Small intestine (tissue), 7 donors: Measurements from ENCODE around the gene XCL1. TPM values are rescaled to one million over a fixed set of nuclear protein-coding genes. Genes with fewer than 3 reads are reported as not detected.

Experiments
- DNase-seq, 2 donors: peaks; one replicate each; pipeline versions ENCODE4 v3.0.0 to v3.0.0-alpha.2; 2013
- FAIRE-seq: peaks from 2 replicates; lab custom pipeline; 2012; peaks lifted over from hg19 to GRCh38; lab: Jason Lieb, UNC
- H3K27ac ChIP-seq, 3 donors: one replicate each; pipeline ENCODE4 v1.5.1; 2013; ENCODE audit warnings: low read length in 2 of 3, mild to moderate bottlenecking in 2 of 3, control low read depth in 1 of 3, inconsistent platforms in 1 of 3, low read depth in 1 of 3, moderate library complexity in 1 of 3
- H3K27me3 ChIP-seq, 3 donors: one replicate each; pipeline ENCODE4 v1.6.1; 2013; ENCODE audit warnings: low read length in 3 of 3, inconsistent platforms in 1 of 3; ENCODE audit not compliant: control insufficient read depth in 3 of 3, insufficient read depth in 3 of 3
- H3K36me3 ChIP-seq, 3 donors: one replicate each; pipeline ENCODE4 v1.6.1; 2013; ENCODE audit warnings: low read length in 3 of 3, inconsistent platforms in 1 of 3, low read depth in 1 of 3, mild to moderate bottlenecking in 1 of 3, moderate library complexity in 1 of 3; ENCODE audit not compliant: control insufficient read depth in 3 of 3, insufficient read depth in 2 of 3
- H3K4me1 ChIP-seq, 3 donors: one replicate each; pipeline ENCODE4 v1.6.1; 2013; ENCODE audit warnings: low read length in 2 of 3, inconsistent platforms in 1 of 3, low read depth in 1 of 3, mild to moderate bottlenecking in 1 of 3, moderate library complexity in 1 of 3; ENCODE audit not compliant: control insufficient read depth in 3 of 3, insufficient read depth in 2 of 3
- H3K4me3 ChIP-seq, 3 donors: one replicate each; pipeline ENCODE4 v1.5.1; 2013; ENCODE audit warnings: low read length in 3 of 3, control low read depth in 1 of 3, inconsistent platforms in 1 of 3, low read depth in 1 of 3, mild to moderate bottlenecking in 1 of 3, moderate library complexity in 1 of 3
- H3K9me3 ChIP-seq, 2 donors: one replicate each; pipeline ENCODE4 v1.6.1; 2013; ENCODE audit warnings: low read depth in 1 of 2, low read length in 1 of 2; ENCODE audit not compliant: control insufficient read depth in 2 of 2, insufficient read depth in 1 of 2
- WGBS, 3 donors: extraction: QIAGEN DNeasy Blood & Tissue Kit; methylation state at CpG; one replicate each; pipeline ENCODE4 v1.1.7; 2013; 5-methylcytosine and 5-hydroxymethylcytosine counted together
- polyA plus RNA-seq, 4 donors: library from polyadenylated mRNA; stranded (reverse) in 3 of 4; unstranded in 1 of 4; fragments of 200-250 nt in 3 of 4; fragments of 120-200 nt in 1 of 4; gene quantifications; one replicate each; pipeline versions ENCODE4 v1.2.1 to v1.2.3, GENCODE V29; 2013
- donor health status: healthy with polysubstance abuse.
- donor health status: control.
- donor health status: control.
- donor health status: Bipolar disorder and iron deficiency.
- donor health status: healthy.

Gene XCL1
- polyA plus RNA-seq, 4 donors, result 0.21 to 1.3 (median 0.54) TPM; not detected in 1

GRCh38 chr1:168627370-168627769 lies 51.0 kb downstream of the XCL1 start:
- WGBS, 3 donors, result 82 to 91% (median 84%) methylated on average over 1 of the region's 1 CpG
- FAIRE-seq, result no peak
- Histone ChIP-seq H3K27me3 (no peaks in the 10 kb centered on the region), H3K27ac (no peak overlapping the region), H3K4me3 (no peak overlapping the region), H3K36me3 (no peaks in the 10 kb centered on the region), H3K4me1 (no peaks in the 10 kb centered on the region), H3K9me3 (no peaks in the 10 kb centered on the region)
- no peak for DNase-seq

- no peak overlapping the region for H3K27ac ChIP-seq
- H3K36me3 ChIP-seq, result no peaks in the 10 kb centered on the region
- FAIRE-seq, result no peak
- no peak for DNase-seq
- H3K9me3 ChIP-seq, result no peaks in the 10 kb centered on the region
- no peaks in the 10 kb centered on the region for H3K27me3 ChIP-seq
- H3K4me1 ChIP-seq, result no peaks in the 10 kb centered on the region
- no peak overlapping the region for H3K4me3 ChIP-seq
Observed at GRCh38 chr1:168628807-168629206, 52.4 kb downstream of the XCL1 start.

GRCh38 chr1:168629466-168629865 lies 53.1 kb downstream of the XCL1 start:
- no peak overlapping the region for H3K27ac ChIP-seq
- DNase-seq (no peak), FAIRE-seq (no peak)
- H3K27me3 ChIP-seq, result no peaks in the 10 kb centered on the region
- H3K36me3 ChIP-seq, result no peaks in the 10 kb centered on the region
- H3K4me3 ChIP-seq, result no peak overlapping the region
- H3K4me1 ChIP-seq, result no peaks in the 10 kb centered on the region
- WGBS, 3 donors, result 90 to 94% (median 93%) methylated on average over 1 of the region's 1 CpG
- no peaks in the 10 kb centered on the region for H3K9me3 ChIP-seq

Other genes starting within 250 kb of the XCL1 start
- 1 to 10 TPM in 1 of 4 donors, under 1 TPM in 1, not detected in 2; 0.42 to 1.1 TPM for gene XCL2, start 32.6 kb upstream of the XCL1 start, polyA plus RNA-seq
- gene DPT, start 152.6 kb downstream of the XCL1 start, polyA plus RNA-seq, result 10 to 100 TPM in 1 of 4 donors, 1 to 10 TPM in 2, under 1 TPM in 1; 0.89 to 42.3 (median 6.1) TPM